Measurements from ENCODE around the gene HEBP2.
"Not testable (repeated sequence)": the region's sequence is repeated elsewhere in the genome, so short reads cannot be mapped to it uniquely, and the experiment has no call there.

Gene HEBP2, protein sequence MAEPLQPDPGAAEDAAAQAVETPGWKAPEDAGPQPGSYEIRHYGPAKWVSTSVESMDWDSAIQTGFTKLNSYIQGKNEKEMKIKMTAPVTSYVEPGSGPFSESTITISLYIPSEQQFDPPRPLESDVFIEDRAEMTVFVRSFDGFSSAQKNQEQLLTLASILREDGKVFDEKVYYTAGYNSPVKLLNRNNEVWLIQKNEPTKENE

DNA sequence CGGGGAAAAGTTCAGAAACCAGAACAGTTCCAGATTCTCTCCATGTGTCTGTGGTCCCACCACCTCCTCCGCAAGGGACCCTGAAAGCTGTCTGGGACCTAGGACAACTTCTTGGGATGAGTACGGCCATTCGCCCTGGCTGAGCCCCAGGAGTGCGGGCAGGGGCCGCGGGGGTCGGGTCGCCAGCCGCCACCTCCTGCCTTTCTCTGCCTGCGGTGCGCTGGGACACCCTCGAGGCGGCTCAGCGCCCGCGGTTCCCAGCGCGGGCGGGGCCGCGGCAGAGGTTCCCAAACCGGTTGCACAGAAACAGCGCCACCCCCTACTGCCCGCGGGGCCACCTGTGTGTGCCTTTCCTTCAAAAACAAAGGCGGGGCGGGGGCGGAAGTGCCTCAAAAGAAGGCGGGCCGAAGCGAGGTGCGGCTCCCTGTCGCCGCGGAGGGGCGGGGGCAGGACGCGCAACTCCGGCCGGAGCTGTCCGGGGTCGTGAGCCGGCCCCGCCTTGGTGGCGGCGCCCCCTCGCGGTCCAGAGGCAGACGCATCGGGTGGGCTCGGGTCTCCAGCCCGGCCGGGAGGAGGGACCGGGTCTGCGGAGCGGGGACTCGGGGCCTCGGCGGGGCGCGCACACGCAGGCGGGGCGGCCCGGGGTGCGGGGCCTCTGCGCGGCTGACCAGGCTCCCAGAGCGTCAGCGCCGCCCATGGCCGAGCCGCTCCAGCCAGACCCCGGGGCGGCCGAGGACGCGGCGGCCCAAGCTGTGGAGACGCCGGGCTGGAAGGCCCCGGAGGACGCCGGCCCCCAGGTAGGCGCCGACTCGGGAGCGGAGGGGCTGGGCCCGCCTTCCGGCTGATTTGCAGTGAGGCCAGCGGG lies at the start of gene HEBP2:
Gene HEBP2 (plus strand): TSS at position 423 of the 865 bp plus-strand sequence. CDS start 273 bp downstream, at position 696.
- in situ Hi-C loops (cut with MboI; ENCODE audit: low sequenced_read_pairs): no loop called here

- in situ Hi-C loops (cut with MboI; ENCODE audit: low sequenced_read_pairs): no loop called here
These were observed 46.1 kb upstream of the HEBP2 start for GRCh38 chr6:138357928-138358327.

DNA sequence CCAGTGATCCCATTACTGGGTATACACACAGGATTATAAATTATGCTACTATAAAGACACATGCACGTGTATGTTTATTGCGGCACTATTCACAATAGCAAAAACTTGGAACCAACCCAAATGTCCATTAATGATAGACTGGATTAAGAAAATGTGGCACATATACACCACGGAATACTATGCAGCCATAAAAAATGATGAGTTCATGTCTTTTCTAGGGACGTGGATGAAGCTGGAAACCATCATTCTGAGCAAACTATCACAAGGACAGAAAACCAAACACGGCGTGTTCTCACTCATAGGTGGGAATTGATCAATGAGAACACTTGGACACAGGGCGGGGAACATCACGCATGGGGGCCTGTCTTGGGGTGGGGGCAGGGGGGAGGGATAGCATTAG lies 35.3 kb upstream of the HEBP2 start:
- in situ Hi-C loops (cut with MboI; ENCODE audit: low sequenced_read_pairs): not testable (repeated sequence)

DNA sequence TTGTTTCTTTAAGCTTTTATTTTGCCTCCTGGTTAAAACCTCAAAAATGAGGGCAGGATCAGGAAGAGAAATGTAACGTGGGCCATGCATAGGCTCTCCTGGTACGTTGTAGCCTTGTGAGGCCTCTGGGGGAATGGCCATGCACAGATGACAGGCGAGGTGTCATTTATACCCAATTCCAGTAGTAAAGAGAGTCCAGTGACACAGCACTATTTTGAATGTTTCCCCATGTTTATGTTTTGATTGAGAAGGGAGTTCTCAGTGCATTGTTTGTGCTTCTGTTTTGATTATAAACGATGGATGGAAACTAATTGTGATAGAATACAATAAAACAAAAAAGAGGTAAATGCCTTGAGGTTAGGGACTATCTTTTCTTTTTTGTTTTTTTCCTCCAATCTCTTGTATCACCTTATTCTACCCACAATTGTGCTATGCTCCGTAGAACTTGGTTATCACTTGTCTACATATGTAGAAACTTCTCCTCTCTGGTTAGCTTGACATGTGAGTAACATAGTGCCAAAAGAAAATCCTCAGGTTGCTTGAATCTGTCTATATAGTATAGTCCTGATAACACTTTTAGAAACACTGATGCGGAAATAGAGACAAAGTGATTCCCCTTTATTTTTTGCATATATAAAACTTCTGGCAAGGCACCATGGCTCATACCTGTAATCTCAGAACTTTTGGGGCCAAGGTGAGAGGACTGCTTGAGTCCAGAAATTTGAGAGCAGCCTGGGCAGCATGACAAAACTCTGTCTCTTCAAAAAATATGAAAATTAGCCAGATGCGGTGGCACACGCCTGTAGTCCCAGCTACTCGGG lies 33.2 kb upstream of the HEBP2 start:
- in situ Hi-C loops (cut with MboI; ENCODE audit: low sequenced_read_pairs): no loop called here

- in situ Hi-C loops (cut with MboI; ENCODE audit: low sequenced_read_pairs): no loop called here
These were observed 32.6 kb upstream of the HEBP2 start for GRCh38 chr6:138371452-138371711.

DNA sequence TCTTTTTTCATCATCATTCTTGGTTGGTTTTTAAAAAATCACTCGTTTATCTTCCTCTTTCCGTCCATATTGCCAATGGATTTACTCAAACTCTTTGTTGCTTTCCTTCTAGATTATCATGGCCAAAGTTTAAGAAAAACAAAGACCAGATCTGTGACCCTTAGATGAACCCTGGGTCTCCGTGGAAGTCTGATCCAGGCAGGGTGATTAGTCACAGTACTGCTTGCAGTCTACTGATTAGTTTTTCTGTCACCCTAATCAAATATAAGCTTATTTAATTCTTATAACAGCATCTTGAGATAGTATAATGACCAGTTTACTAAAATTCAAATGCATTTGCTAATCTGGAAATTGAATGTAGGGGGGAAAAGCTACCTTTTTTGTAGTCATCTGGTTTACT lies 32.3 kb upstream of the HEBP2 start:
- in situ Hi-C loops (cut with MboI; ENCODE audit: low sequenced_read_pairs): no loop called here

GRCh38 chr6:138372711-138373463 lies 31.1 kb upstream of the HEBP2 start:
- in situ Hi-C loops (cut with MboI; ENCODE audit: low sequenced_read_pairs): no loop called here

GRCh38 chr6:138374230-138374629 lies 29.8 kb upstream of the HEBP2 start:
- in situ Hi-C loops (cut with MboI; ENCODE audit: low sequenced_read_pairs): no loop called here

- in situ Hi-C loops (cut with MboI; ENCODE audit: low sequenced_read_pairs): no loop called here
These were observed 29.2 kb upstream of the HEBP2 start for GRCh38 chr6:138374815-138375214.

DNA sequence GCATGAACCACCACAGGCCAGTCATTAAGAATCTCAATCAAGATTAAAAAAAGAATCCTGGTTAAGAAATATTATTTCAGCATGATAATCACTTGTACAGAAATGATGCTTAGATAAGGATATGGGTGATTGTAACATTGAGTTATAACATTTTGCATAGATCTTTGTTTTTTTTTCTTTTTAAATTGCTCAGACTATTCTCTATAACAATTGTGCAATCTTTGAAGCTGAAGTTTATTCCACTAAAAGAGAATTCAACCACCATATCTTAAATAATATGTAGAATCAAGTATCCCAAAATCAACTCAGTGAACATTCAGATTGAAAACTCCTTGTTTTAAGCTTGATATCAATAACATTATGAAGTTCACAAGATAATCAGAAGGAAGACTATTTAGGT lies 27.0 kb upstream of the HEBP2 start:
- in situ Hi-C loops (cut with MboI; ENCODE audit: low sequenced_read_pairs): no loop called here

GRCh38 chr6:138377844-138378243 lies 26.2 kb upstream of the HEBP2 start, which contains the start of gene SMIM28:
SMIM28 (plus strand) TSS chr6:138377905; CDS start chr6:138378073, 168 bp downstream.
- in situ Hi-C loops (cut with MboI; ENCODE audit: low sequenced_read_pairs): no loop called here

- in situ Hi-C loops (cut with MboI; ENCODE audit: low sequenced_read_pairs): no loop called here
These were observed 25.6 kb upstream of the HEBP2 start for GRCh38 chr6:138378463-138378862.

DNA sequence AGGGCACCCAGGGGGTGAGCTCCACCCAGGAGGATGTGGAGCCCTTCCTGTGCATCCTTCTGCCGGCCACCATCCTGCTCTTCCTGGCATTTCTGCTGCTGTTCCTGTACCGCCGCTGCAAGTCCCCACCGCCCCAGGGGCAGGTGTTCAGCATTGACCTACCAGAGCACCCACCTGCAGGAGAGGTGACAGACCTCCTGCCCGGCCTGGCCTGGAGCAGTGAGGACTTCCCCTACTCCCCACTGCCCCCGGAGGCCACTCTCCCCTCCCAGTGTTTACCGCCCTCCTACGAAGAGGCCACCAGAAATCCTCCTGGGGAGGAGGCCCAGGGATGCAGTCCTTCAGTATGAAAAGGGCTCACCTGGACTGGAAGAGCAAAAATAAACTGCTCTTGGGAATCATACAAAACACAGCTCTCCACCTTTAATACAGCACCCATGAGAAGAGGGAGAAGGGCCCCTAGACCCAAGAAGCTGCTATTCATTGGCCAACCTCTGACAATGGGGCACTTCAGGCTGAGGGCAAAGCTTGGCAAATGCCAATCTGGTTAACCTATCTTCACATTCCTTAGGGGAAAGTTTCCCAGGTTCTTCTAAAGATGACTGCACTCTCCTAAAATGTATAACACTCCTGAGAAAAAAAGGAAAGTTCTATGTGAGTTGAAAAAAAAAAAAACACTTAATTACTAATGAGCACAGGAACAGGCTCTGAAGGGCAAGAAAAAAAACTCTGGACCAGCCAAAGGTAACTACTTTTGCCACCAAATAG lies 21.3 kb upstream of the HEBP2 start:
- in situ Hi-C loops (cut with MboI; ENCODE audit: low sequenced_read_pairs): no loop called here

GRCh38 chr6:138383776-138384175 lies 20.2 kb upstream of the HEBP2 start:
- in situ Hi-C loops (cut with MboI; ENCODE audit: low sequenced_read_pairs): no loop called here

GRCh38 chr6:138386897-138387296 lies 17.1 kb upstream of the HEBP2 start:
- in situ Hi-C loops (cut with MboI; ENCODE audit: low sequenced_read_pairs): no loop called here

DNA sequence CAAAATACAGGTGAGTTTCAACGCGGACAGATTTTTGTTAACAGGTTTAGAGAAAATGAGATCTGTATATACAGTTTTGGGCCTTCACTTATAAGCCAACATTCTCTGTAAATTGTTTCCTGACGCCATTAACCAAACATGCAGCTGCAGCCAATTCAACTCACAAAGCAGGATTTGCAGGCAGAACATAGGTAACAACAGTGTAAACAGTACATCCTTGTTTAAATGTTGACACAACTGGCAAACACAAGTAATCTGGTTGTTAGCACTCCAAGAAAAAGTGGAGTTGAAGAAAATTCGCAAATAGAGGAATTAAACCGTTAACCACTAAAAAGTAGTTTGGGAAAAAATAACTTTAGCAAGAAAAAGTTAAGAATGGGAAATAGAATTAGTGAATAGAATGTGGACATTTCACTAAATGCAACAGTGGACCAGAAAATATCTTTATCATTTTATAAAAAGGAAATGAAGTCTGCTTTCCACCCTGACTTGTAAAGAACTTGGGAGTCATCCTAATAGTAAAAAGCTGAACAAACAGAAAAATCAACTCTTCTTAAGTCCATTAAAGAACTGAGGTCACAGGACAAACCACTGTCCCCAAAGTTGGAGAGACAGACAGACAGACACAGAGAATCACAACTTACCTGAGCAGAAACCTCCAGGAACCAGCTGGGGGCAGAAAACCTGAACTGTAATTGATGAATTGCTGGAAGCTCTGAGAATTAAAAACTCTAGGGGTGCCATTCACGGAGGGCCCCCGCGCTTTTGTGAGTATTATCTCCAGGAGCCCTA lies 16.2 kb upstream of the HEBP2 start:
- in situ Hi-C loops (cut with MboI; ENCODE audit: low sequenced_read_pairs): no loop called here

DNA sequence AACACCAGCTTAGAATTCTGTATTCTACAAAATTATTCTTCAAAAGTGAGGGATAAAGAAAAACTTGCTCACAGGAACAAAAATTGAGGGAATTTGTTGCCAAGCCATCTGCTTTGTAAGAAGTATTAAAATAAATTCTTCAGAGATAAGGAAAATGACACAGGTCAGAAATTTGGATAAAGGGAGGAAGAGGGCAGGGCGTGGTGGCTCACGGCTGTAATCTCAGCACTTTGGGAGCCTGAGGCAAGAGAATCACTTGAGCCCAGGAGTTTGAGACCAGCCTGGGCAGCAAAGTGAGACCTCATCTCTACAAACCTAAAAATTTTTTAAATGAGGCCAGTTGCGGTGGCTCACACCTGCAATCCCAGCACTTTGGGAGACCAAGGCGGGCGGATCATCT lies 14.5 kb upstream of the HEBP2 start:
- in situ Hi-C loops (cut with MboI; ENCODE audit: low sequenced_read_pairs): no loop called here

- in situ Hi-C loops (cut with MboI; ENCODE audit: low sequenced_read_pairs): no loop called here
These were observed 9.9 kb upstream of the HEBP2 start for GRCh38 chr6:138393871-138394783.
